GM23338 (cell line): ENCODE measurements around the gene MALSU1. TPM values are rescaled to one million over a fixed set of nuclear protein-coding genes. Genes with fewer than 3 reads are reported as not detected.

Source experiments
- ATAC-seq: fragments of 200-7000 bp; cut with Tn5 transposase; 3 replicates; pipeline ENCODE4 v1.9.1; 2020
- DNase-seq: peaks from one replicate; pipeline ENCODE4 v3.0.0-alpha.2; 2015; ENCODE audit warnings: low spot score
- H2AFZ ChIP-seq: fragments of 200-600 bp; sonication (generic); 2 replicates; pipeline ENCODE4 v1.8.0; 2016; ENCODE audit warnings: antibody characterized with exemption, mild to moderate bottlenecking, moderate library complexity
- H3F3A ChIP-seq: fragments of 200-600 bp; sonication (generic); replicated peaks from 2 replicates; pipeline ENCODE4 v1.8.0; 2017; ENCODE audit warnings: antibody characterized with exemption, mixed run types, low read depth
- H3K27ac ChIP-seq: fragments of 200-600 bp; sonication (generic); 2 replicates; pipeline ENCODE4 v1.6.1; 2016; ENCODE audit warnings: low read depth
- H3K27me3 ChIP-seq: fragments of 200-600 bp; sonication (generic); 2 replicates; pipeline ENCODE4 v1.8.0; 2016; ENCODE audit warnings: mild to moderate bottlenecking, mixed run types, moderate library complexity; ENCODE audit not compliant: insufficient read depth
- H3K36me3 ChIP-seq: fragments of 200-600 bp; sonication (generic); 2 replicates; pipeline ENCODE4 v1.8.0; 2016; ENCODE audit warnings: mild to moderate bottlenecking; ENCODE audit not compliant: insufficient read depth
- H3K4me1 ChIP-seq: fragments of 200-600 bp; sonication (generic); 2 replicates; pipeline ENCODE4 v1.8.0; 2016; ENCODE audit warnings: mild to moderate bottlenecking, moderate library complexity; ENCODE audit not compliant: insufficient read depth
- H3K4me2 ChIP-seq: fragments of 200-600 bp; sonication (generic); 2 replicates; pipeline ENCODE4 v1.7.1; 2017; ENCODE audit warnings: mixed run types
- H3K4me3 ChIP-seq: fragments of 200-600 bp; sonication (generic); 2 replicates; pipeline ENCODE4 v1.6.1; 2016; ENCODE audit warnings: mixed run types
- H3K79me2 ChIP-seq: fragments of 200-600 bp; sonication (generic); replicated peaks from 2 replicates; pipeline ENCODE4 v1.8.0; 2017; ENCODE audit warnings: mild to moderate bottlenecking; ENCODE audit not compliant: insufficient read depth
- H3K9me2 ChIP-seq: fragments of 200-600 bp; sonication (generic); 2 replicates; pipeline ENCODE4 v1.8.0; 2017; ENCODE audit not compliant: insufficient read depth
- H4K20me1 ChIP-seq: fragments of 200-600 bp; sonication (generic); replicated peaks from 2 replicates; pipeline ENCODE4 v1.8.0; 2017; ENCODE audit warnings: mild to moderate bottlenecking; ENCODE audit not compliant: insufficient read depth
- H3K27ac Mint-ChIP-seq: 2 replicates; pipeline ENCODE4 v1.8.0; 2020; ENCODE audit warnings: inconsistent platforms, mild to moderate bottlenecking, moderate library complexity, mixed read lengths
- H3K27me3 Mint-ChIP-seq: 3 replicates; pipeline ENCODE4 v1.8.0; 2022; ENCODE audit warnings: low read depth, mild to moderate bottlenecking, moderate library complexity, mixed read lengths, inconsistent platforms; ENCODE audit not compliant: insufficient read depth, poor library complexity
- H3K36me3 Mint-ChIP-seq: 3 replicates; pipeline ENCODE4 v1.8.0; 2021; ENCODE audit warnings: low read depth, mild to moderate bottlenecking, inconsistent platforms, moderate library complexity, mixed read lengths
- H3K4me1 Mint-ChIP-seq: 3 replicates; pipeline ENCODE4 v1.8.0; 2020; ENCODE audit warnings: mild to moderate bottlenecking, inconsistent platforms, mixed read lengths
- H3K4me3 Mint-ChIP-seq: 3 replicates; pipeline ENCODE4 v1.8.0; 2021; ENCODE audit warnings: moderate library complexity, mild to moderate bottlenecking, inconsistent platforms, mixed read lengths
- H3K9me3 Mint-ChIP-seq: 3 replicates; pipeline ENCODE4 v1.8.0; 2020; ENCODE audit warnings: moderate library complexity, mild to moderate bottlenecking, inconsistent platforms, mixed read lengths
- CREB1 ChIP-seq: fragments of 250-450 bp; sonication (Bioruptor Pico); IDR thresholded peaks from 2 replicates; pipeline ENCODE4 v1.5.0; 2020; ENCODE audit warnings: low read depth, mild to moderate bottlenecking, moderate library complexity
- EZH2 ChIP-seq: fragments of 200-600 bp; sonication (generic); IDR thresholded peaks from one replicate; pipeline ENCODE4 v1.8.0; 2017; ENCODE audit warnings: antibody characterized with exemption, mild to moderate bottlenecking, low read depth; ENCODE audit not compliant: unreplicated experiment
- EZH2phosphoT487 ChIP-seq: fragments of 200-600 bp; sonication (generic); IDR thresholded peaks from one replicate; pipeline ENCODE4 v1.8.1; 2018; ENCODE audit warnings: antibody characterized with exemption; ENCODE audit not compliant: unreplicated experiment
- JUNB ChIP-seq: IDR thresholded peaks from one replicate; pipeline ENCODE4 v1.6.1; 2016; ENCODE audit warnings: antibody characterized with exemption; ENCODE audit not compliant: unreplicated experiment
- NANOG ChIP-seq: IDR thresholded peaks from 2 replicates; pipeline ENCODE4 v1.6.1; 2016; ENCODE audit warnings: antibody characterized with exemption, borderline replicate concordance
- POLR2AphosphoS5 ChIP-seq: IDR thresholded peaks from 2 replicates; pipeline ENCODE4 v1.6.1; 2016; ENCODE audit warnings: antibody characterized with exemption, low read depth
- STAT1 ChIP-seq: IDR thresholded peaks from one replicate; pipeline ENCODE4 v1.6.1; 2016; ENCODE audit warnings: antibody characterized with exemption; ENCODE audit not compliant: unreplicated experiment
- ZNF114 ChIP-seq: fragments of 250-450 bp; sonication (Bioruptor Pico); IDR thresholded peaks from 2 replicates; pipeline ENCODE4 v1.5.0; 2020; ENCODE audit warnings: mild to moderate bottlenecking, moderate library complexity
- ZNF331 ChIP-seq: fragments of 250-450 bp; sonication (Bioruptor Pico); IDR thresholded peaks from 2 replicates; pipeline ENCODE4 v1.5.0; 2020; ENCODE audit warnings: low read depth, mild to moderate bottlenecking, moderate library complexity
- polyA plus RNA-seq: library from polyadenylated mRNA; unstranded; fragments of >200 nt; fragmentation: Nextera tagmentation; extraction: Ambion mirVana; gene quantifications from 2 replicates; pipeline ENCODE4 v1.2.1, GENCODE V29; 2016
- total RNA-seq: library from RNA; depleted of rRNA; stranded (reverse); fragments of >200 nt; shearing (Covaris generic); gene quantifications from 2 replicates; pipeline ENCODE4 v1.2.3, GENCODE V29; 2014
- TF ChIP-seq, protein P1 (sequence below): IDR thresholded peaks from one replicate; pipeline ENCODE4 v1.6.1; 2018; ENCODE audit warnings: antibody characterized with exemption; ENCODE audit not compliant: unreplicated experiment
- TF ChIP-seq, protein P2 (sequence below): fragments of 250-450 bp; sonication (Bioruptor Pico); IDR thresholded peaks from 2 replicates; pipeline ENCODE4 v1.5.0; 2020; ENCODE audit warnings: mild to moderate bottlenecking, moderate library complexity
- TF ChIP-seq, protein P3 (sequence below): IDR thresholded peaks from 2 replicates; pipeline ENCODE4 v1.6.1; 2016; ENCODE audit warnings: antibody characterized with exemption
- TF ChIP-seq, protein P4 (sequence below), 2 experiments: fragments of 200-600 bp in 1 of 2; sonication (generic) in 1 of 2; conservative IDR thresholded peaks; 2 replicates each; pipeline versions ENCODE4 v1.5.1 to v1.6.1; 2016 to 2017; ENCODE audit warnings: antibody characterized with exemption in 2 of 2, low read depth in 2 of 2, mild to moderate bottlenecking in 2 of 2, moderate library complexity in 1 of 2

The MALSU1 gene
- total and polyA plus RNA-seq, 2 experiments from 2014 or later, result 96.8 to 209 TPM

DNA sequence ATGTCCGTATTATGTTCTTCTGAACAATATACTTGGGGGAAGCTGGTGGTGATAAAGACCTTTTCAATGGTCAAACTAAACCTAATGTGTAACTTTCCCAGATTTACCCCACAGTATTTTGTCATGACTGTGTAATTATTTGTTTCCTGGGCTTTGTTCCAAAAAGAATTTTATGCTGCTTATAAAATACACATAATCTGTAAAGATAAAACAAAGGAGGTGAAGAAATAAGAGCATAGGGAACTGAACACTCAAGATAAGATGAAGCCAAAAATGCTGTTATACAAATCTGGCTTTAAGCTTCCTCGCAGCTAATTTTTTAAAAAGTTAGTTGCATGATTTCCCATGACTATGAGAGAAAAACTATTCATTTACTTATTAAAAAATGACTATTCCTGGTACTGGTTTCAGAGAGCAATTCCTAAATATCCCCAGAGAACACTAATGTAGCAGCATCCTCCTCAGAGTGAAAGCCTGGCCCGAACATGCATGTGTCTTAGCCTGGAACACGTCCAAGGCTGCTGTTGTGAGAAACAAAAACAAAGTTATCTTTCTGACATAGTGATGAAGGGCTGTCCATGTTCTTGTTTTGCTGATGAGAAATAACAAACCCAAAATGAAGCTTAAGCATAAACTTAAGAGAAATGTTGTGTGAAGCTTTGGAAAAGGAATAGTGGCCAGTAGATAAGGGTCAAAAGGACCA is 33.9 kb downstream of the MALSU1 start:
- Histone ChIP-seq H3K9me2 (no peaks in the 10 kb centered on the region), H3K4me2 (no peak overlapping the region), H3F3A (peaks cover 13% of the 10 kb centered on the region), H3K36me3 (peaks cover 41% of the 10 kb centered on the region), H2AFZ (no peak overlapping the region), H4K20me1 (peaks cover 10% of the 10 kb centered on the region; the same call in 1 of the 2 replicates), H3K27ac (no peak overlapping the region), H3K4me3 (no peak overlapping the region), H3K27me3 (no peaks in the 10 kb centered on the region), H3K4me1 (no peaks in the 10 kb centered on the region), H3K79me2 (peaks cover 20% of the 10 kb centered on the region; the same call in 1 of the 2 replicates)
- H3K4me1 Mint-ChIP-seq, result no peaks in the 10 kb centered on the region
- TF ChIP-seq, protein P1, sequence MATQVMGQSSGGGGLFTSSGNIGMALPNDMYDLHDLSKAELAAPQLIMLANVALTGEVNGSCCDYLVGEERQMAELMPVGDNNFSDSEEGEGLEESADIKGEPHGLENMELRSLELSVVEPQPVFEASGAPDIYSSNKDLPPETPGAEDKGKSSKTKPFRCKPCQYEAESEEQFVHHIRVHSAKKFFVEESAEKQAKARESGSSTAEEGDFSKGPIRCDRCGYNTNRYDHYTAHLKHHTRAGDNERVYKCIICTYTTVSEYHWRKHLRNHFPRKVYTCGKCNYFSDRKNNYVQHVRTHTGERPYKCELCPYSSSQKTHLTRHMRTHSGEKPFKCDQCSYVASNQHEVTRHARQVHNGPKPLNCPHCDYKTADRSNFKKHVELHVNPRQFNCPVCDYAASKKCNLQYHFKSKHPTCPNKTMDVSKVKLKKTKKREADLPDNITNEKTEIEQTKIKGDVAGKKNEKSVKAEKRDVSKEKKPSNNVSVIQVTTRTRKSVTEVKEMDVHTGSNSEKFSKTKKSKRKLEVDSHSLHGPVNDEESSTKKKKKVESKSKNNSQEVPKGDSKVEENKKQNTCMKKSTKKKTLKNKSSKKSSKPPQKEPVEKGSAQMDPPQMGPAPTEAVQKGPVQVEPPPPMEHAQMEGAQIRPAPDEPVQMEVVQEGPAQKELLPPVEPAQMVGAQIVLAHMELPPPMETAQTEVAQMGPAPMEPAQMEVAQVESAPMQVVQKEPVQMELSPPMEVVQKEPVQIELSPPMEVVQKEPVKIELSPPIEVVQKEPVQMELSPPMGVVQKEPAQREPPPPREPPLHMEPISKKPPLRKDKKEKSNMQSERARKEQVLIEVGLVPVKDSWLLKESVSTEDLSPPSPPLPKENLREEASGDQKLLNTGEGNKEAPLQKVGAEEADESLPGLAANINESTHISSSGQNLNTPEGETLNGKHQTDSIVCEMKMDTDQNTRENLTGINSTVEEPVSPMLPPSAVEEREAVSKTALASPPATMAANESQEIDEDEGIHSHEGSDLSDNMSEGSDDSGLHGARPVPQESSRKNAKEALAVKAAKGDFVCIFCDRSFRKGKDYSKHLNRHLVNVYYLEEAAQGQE, result no peak
- TF ChIP-seq ZNF331 (CRISPR knock-in tag) (no peak), EZH2phosphoT487 (no peak), POLR2AphosphoS5 (no peak), CREB1 (CRISPR knock-in tag) (no peak), EZH2 (no peak), STAT1 (no peak), JUNB (no peak), NANOG (no peak), ZNF114 (CRISPR knock-in tag) (no peak)
- TF ChIP-seq, protein P2, sequence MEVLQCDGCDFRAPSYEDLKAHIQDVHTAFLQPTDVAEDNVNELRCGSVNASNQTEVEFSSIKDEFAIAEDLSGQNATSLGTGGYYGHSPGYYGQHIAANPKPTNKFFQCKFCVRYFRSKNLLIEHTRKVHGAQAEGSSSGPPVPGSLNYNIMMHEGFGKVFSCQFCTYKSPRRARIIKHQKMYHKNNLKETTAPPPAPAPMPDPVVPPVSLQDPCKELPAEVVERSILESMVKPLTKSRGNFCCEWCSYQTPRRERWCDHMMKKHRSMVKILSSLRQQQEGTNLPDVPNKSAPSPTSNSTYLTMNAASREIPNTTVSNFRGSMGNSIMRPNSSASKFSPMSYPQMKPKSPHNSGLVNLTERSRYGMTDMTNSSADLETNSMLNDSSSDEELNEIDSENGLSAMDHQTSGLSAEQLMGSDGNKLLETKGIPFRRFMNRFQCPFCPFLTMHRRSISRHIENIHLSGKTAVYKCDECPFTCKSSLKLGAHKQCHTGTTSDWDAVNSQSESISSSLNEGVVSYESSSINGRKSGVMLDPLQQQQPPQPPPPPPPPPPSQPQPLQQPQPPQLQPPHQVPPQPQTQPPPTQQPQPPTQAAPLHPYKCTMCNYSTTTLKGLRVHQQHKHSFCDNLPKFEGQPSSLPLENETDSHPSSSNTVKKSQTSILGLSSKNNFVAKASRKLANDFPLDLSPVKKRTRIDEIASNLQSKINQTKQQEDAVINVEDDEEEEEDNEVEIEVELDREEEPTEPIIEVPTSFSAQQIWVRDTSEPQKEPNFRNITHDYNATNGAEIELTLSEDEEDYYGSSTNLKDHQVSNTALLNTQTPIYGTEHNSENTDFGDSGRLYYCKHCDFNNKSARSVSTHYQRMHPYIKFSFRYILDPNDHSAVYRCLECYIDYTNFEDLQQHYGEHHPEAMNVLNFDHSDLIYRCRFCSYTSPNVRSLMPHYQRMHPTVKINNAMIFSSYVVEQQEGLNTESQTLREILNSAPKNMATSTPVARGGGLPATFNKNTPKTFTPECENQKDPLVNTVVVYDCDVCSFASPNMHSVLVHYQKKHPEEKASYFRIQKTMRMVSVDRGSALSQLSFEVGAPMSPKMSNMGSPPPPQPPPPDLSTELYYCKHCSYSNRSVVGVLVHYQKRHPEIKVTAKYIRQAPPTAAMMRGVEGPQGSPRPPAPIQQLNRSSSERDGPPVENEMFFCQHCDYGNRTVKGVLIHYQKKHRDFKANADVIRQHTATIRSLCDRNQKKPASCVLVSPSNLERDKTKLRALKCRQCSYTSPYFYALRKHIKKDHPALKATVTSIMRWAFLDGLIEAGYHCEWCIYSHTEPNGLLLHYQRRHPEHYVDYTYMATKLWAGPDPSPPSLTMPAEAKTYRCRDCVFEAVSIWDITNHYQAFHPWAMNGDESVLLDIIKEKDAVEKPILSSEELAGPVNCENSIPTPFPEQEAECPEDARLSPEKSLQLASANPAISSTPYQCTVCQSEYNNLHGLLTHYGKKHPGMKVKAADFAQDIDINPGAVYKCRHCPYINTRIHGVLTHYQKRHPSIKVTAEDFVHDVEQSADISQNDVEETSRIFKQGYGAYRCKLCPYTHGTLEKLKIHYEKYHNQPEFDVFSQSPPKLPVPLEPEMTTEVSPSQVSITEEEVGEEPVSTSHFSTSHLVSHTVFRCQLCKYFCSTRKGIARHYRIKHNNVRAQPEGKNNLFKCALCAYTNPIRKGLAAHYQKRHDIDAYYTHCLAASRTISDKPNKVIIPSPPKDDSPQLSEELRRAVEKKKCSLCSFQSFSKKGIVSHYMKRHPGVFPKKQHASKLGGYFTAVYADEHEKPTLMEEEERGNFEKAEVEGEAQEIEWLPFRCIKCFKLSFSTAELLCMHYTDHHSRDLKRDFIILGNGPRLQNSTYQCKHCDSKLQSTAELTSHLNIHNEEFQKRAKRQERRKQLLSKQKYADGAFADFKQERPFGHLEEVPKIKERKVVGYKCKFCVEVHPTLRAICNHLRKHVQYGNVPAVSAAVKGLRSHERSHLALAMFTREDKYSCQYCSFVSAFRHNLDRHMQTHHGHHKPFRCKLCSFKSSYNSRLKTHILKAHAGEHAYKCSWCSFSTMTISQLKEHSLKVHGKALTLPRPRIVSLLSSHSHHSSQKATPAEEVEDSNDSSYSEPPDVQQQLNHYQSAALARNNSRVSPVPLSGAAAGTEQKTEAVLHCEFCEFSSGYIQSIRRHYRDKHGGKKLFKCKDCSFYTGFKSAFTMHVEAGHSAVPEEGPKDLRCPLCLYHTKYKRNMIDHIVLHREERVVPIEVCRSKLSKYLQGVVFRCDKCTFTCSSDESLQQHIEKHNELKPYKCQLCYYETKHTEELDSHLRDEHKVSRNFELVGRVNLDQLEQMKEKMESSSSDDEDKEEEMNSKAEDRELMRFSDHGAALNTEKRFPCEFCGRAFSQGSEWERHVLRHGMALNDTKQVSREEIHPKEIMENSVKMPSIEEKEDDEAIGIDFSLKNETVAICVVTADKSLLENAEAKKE (CRISPR knock-in tag), result no peak
- TF ChIP-seq, protein P3, sequence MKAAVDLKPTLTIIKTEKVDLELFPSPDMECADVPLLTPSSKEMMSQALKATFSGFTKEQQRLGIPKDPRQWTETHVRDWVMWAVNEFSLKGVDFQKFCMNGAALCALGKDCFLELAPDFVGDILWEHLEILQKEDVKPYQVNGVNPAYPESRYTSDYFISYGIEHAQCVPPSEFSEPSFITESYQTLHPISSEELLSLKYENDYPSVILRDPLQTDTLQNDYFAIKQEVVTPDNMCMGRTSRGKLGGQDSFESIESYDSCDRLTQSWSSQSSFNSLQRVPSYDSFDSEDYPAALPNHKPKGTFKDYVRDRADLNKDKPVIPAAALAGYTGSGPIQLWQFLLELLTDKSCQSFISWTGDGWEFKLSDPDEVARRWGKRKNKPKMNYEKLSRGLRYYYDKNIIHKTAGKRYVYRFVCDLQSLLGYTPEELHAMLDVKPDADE, result no peak
- TF ChIP-seq, protein P4, sequence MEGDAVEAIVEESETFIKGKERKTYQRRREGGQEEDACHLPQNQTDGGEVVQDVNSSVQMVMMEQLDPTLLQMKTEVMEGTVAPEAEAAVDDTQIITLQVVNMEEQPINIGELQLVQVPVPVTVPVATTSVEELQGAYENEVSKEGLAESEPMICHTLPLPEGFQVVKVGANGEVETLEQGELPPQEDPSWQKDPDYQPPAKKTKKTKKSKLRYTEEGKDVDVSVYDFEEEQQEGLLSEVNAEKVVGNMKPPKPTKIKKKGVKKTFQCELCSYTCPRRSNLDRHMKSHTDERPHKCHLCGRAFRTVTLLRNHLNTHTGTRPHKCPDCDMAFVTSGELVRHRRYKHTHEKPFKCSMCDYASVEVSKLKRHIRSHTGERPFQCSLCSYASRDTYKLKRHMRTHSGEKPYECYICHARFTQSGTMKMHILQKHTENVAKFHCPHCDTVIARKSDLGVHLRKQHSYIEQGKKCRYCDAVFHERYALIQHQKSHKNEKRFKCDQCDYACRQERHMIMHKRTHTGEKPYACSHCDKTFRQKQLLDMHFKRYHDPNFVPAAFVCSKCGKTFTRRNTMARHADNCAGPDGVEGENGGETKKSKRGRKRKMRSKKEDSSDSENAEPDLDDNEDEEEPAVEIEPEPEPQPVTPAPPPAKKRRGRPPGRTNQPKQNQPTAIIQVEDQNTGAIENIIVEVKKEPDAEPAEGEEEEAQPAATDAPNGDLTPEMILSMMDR (conservative IDR thresholded peaks at IDR 0.05; ENCODE audit: low read depth in 2 of 2), result no peak
- no peaks in the 10 kb centered on the region; the same call in 2 of the 3 replicates for H3K9me3 Mint-ChIP-seq
- H3K4me3 Mint-ChIP-seq, result no peak overlapping the region
- ATAC-seq (no peak), DNase-seq (no peak)
- peaks cover 2% of the 10 kb centered on the region for H3K27me3 Mint-ChIP-seq
- H3K36me3 Mint-ChIP-seq, result peaks cover 97% of the 10 kb centered on the region
- H3K27ac Mint-ChIP-seq, result no peak overlapping the region
